GM23338 (cell line): ENCODE results near the gene DYNLT2. TPM values are rescaled to one million over a fixed set of nuclear protein-coding genes. Genes with fewer than 3 reads are reported as not detected.

Experiments
- ATAC-seq: fragments of 200-7000 bp; cut with Tn5 transposase; 3 replicates; pipeline ENCODE4 v1.9.1; 2020
- DNase-seq: peaks from one replicate; pipeline ENCODE4 v3.0.0-alpha.2; 2015; ENCODE audit warnings: low spot score
- H2AFZ ChIP-seq: fragments of 200-600 bp; sonication (generic); 2 replicates; pipeline ENCODE4 v1.8.0; 2016; ENCODE audit warnings: antibody characterized with exemption, mild to moderate bottlenecking, moderate library complexity
- H3F3A ChIP-seq: fragments of 200-600 bp; sonication (generic); replicated peaks from 2 replicates; pipeline ENCODE4 v1.8.0; 2017; ENCODE audit warnings: antibody characterized with exemption, mixed run types, low read depth
- H3K27ac ChIP-seq: fragments of 200-600 bp; sonication (generic); 2 replicates; pipeline ENCODE4 v1.6.1; 2016; ENCODE audit warnings: low read depth
- H3K27me3 ChIP-seq: fragments of 200-600 bp; sonication (generic); 2 replicates; pipeline ENCODE4 v1.8.0; 2016; ENCODE audit warnings: mild to moderate bottlenecking, mixed run types, moderate library complexity; ENCODE audit not compliant: insufficient read depth
- H3K36me3 ChIP-seq: fragments of 200-600 bp; sonication (generic); 2 replicates; pipeline ENCODE4 v1.8.0; 2016; ENCODE audit warnings: mild to moderate bottlenecking; ENCODE audit not compliant: insufficient read depth
- H3K4me1 ChIP-seq: fragments of 200-600 bp; sonication (generic); 2 replicates; pipeline ENCODE4 v1.8.0; 2016; ENCODE audit warnings: mild to moderate bottlenecking, moderate library complexity; ENCODE audit not compliant: insufficient read depth
- H3K4me2 ChIP-seq: fragments of 200-600 bp; sonication (generic); 2 replicates; pipeline ENCODE4 v1.7.1; 2017; ENCODE audit warnings: mixed run types
- H3K4me3 ChIP-seq: fragments of 200-600 bp; sonication (generic); 2 replicates; pipeline ENCODE4 v1.6.1; 2016; ENCODE audit warnings: mixed run types
- H3K79me2 ChIP-seq: fragments of 200-600 bp; sonication (generic); replicated peaks from 2 replicates; pipeline ENCODE4 v1.8.0; 2017; ENCODE audit warnings: mild to moderate bottlenecking; ENCODE audit not compliant: insufficient read depth
- H3K9me2 ChIP-seq: fragments of 200-600 bp; sonication (generic); 2 replicates; pipeline ENCODE4 v1.8.0; 2017; ENCODE audit not compliant: insufficient read depth
- H4K20me1 ChIP-seq: fragments of 200-600 bp; sonication (generic); replicated peaks from 2 replicates; pipeline ENCODE4 v1.8.0; 2017; ENCODE audit warnings: mild to moderate bottlenecking; ENCODE audit not compliant: insufficient read depth
- H3K27ac Mint-ChIP-seq: 2 replicates; pipeline ENCODE4 v1.8.0; 2020; ENCODE audit warnings: inconsistent platforms, mild to moderate bottlenecking, moderate library complexity, mixed read lengths
- H3K27me3 Mint-ChIP-seq: 3 replicates; pipeline ENCODE4 v1.8.0; 2022; ENCODE audit warnings: low read depth, mild to moderate bottlenecking, moderate library complexity, mixed read lengths, inconsistent platforms; ENCODE audit not compliant: insufficient read depth, poor library complexity
- H3K36me3 Mint-ChIP-seq: 3 replicates; pipeline ENCODE4 v1.8.0; 2021; ENCODE audit warnings: low read depth, mild to moderate bottlenecking, inconsistent platforms, moderate library complexity, mixed read lengths
- H3K4me1 Mint-ChIP-seq: 3 replicates; pipeline ENCODE4 v1.8.0; 2020; ENCODE audit warnings: mild to moderate bottlenecking, inconsistent platforms, mixed read lengths
- H3K4me3 Mint-ChIP-seq: 3 replicates; pipeline ENCODE4 v1.8.0; 2021; ENCODE audit warnings: moderate library complexity, mild to moderate bottlenecking, inconsistent platforms, mixed read lengths
- H3K9me3 Mint-ChIP-seq: 3 replicates; pipeline ENCODE4 v1.8.0; 2020; ENCODE audit warnings: moderate library complexity, mild to moderate bottlenecking, inconsistent platforms, mixed read lengths
- CREB1 ChIP-seq: fragments of 250-450 bp; sonication (Bioruptor Pico); IDR thresholded peaks from 2 replicates; pipeline ENCODE4 v1.5.0; 2020; ENCODE audit warnings: low read depth, mild to moderate bottlenecking, moderate library complexity
- EZH2 ChIP-seq: fragments of 200-600 bp; sonication (generic); IDR thresholded peaks from one replicate; pipeline ENCODE4 v1.8.0; 2017; ENCODE audit warnings: antibody characterized with exemption, mild to moderate bottlenecking, low read depth; ENCODE audit not compliant: unreplicated experiment
- EZH2phosphoT487 ChIP-seq: fragments of 200-600 bp; sonication (generic); IDR thresholded peaks from one replicate; pipeline ENCODE4 v1.8.1; 2018; ENCODE audit warnings: antibody characterized with exemption; ENCODE audit not compliant: unreplicated experiment
- JUNB ChIP-seq: IDR thresholded peaks from one replicate; pipeline ENCODE4 v1.6.1; 2016; ENCODE audit warnings: antibody characterized with exemption; ENCODE audit not compliant: unreplicated experiment
- NANOG ChIP-seq: IDR thresholded peaks from 2 replicates; pipeline ENCODE4 v1.6.1; 2016; ENCODE audit warnings: antibody characterized with exemption, borderline replicate concordance
- POLR2AphosphoS5 ChIP-seq: IDR thresholded peaks from 2 replicates; pipeline ENCODE4 v1.6.1; 2016; ENCODE audit warnings: antibody characterized with exemption, low read depth
- REST ChIP-seq: IDR thresholded peaks from one replicate; pipeline ENCODE4 v1.6.1; 2018; ENCODE audit warnings: antibody characterized with exemption; ENCODE audit not compliant: unreplicated experiment
- STAT1 ChIP-seq: IDR thresholded peaks from one replicate; pipeline ENCODE4 v1.6.1; 2016; ENCODE audit warnings: antibody characterized with exemption; ENCODE audit not compliant: unreplicated experiment
- ZNF114 ChIP-seq: fragments of 250-450 bp; sonication (Bioruptor Pico); IDR thresholded peaks from 2 replicates; pipeline ENCODE4 v1.5.0; 2020; ENCODE audit warnings: mild to moderate bottlenecking, moderate library complexity
- polyA plus RNA-seq: library from polyadenylated mRNA; unstranded; fragments of >200 nt; fragmentation: Nextera tagmentation; extraction: Ambion mirVana; gene quantifications from 2 replicates; pipeline ENCODE4 v1.2.1, GENCODE V29; 2016
- total RNA-seq: library from RNA; depleted of rRNA; stranded (reverse); fragments of >200 nt; shearing (Covaris generic); gene quantifications from 2 replicates; pipeline ENCODE4 v1.2.3, GENCODE V29; 2014
- TF ChIP-seq, protein P1 (sequence below), 2 experiments: fragments of 200-600 bp in 1 of 2; sonication (generic) in 1 of 2; conservative IDR thresholded peaks; 2 replicates each; pipeline versions ENCODE4 v1.5.1 to v1.6.1; 2016 to 2017; ENCODE audit warnings: antibody characterized with exemption in 2 of 2, low read depth in 2 of 2, mild to moderate bottlenecking in 2 of 2, moderate library complexity in 1 of 2
- TF ChIP-seq, protein P2 (sequence below): IDR thresholded peaks from 2 replicates; pipeline ENCODE4 v1.6.1; 2016; ENCODE audit warnings: antibody characterized with exemption

The DYNLT2 gene
- total and polyA plus RNA-seq, 2 experiments from 2014 or later = 2.8 to 4.4 TPM

DNA sequence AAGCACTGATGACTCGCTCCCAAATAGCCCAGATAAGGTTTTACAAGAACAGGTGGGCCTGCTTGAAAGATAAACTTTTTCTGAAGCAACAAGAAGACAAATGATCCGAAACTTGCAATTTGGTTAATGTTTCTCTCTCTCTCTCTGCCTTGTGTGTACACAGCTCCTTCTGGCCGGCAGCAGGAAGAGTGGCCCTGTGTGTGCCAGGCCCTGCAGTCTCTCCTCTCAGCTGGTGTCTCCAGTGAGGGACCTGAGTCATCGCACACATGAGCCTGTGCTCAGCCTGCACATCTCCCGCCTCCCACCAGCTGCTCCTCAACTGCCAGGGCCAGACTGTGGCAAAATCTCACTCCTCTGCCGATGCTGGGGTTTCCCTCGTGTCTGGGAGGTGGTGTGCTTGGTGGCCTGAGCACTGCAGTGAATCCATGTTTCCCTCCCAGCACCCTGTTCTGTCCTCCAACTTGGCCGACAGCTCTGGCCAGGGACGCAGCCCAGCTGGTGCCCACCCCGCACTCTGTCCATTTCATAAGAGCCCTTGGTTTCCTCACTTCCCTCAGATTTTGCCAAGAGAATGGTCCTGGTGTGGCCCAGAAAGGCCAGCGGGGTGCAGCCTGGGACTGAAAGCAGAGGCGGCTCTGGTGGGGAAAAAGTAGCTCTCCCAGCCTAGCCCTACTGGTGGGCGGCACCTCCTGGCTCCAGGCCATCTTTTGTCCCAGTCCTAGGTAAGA lies 49.5 kb upstream of the DYNLT2 start:
- Mint-ChIP-seq H3K27ac (no peak overlapping the region), H3K36me3 (no peaks in the 10 kb centered on the region; the same call in 2 of the 3 replicates), H3K4me1 (peaks cover 8% of the 10 kb centered on the region), H3K9me3 (no peaks in the 10 kb centered on the region; the same call in 2 of the 3 replicates), H3K27me3 (peaks cover 15% of the 10 kb centered on the region), H3K4me3 (no peak overlapping the region)
- no peaks in the 10 kb centered on the region for H3K36me3 ChIP-seq
- H3K79me2 ChIP-seq = no peaks in the 10 kb centered on the region
- no peaks in the 10 kb centered on the region for H4K20me1 ChIP-seq
- no peak overlapping the region for H3K4me2 ChIP-seq
- no peak overlapping the region for H3K27ac ChIP-seq
- no peaks in the 10 kb centered on the region for H3F3A ChIP-seq
- DNase-seq = no peak
- TF ChIP-seq EZH2phosphoT487 (no peak), REST (no peak), NANOG (no peak), CREB1 (CRISPR knock-in tag) (no peak), STAT1 (no peak), EZH2 (no peak)
- TF ChIP-seq, protein P1, sequence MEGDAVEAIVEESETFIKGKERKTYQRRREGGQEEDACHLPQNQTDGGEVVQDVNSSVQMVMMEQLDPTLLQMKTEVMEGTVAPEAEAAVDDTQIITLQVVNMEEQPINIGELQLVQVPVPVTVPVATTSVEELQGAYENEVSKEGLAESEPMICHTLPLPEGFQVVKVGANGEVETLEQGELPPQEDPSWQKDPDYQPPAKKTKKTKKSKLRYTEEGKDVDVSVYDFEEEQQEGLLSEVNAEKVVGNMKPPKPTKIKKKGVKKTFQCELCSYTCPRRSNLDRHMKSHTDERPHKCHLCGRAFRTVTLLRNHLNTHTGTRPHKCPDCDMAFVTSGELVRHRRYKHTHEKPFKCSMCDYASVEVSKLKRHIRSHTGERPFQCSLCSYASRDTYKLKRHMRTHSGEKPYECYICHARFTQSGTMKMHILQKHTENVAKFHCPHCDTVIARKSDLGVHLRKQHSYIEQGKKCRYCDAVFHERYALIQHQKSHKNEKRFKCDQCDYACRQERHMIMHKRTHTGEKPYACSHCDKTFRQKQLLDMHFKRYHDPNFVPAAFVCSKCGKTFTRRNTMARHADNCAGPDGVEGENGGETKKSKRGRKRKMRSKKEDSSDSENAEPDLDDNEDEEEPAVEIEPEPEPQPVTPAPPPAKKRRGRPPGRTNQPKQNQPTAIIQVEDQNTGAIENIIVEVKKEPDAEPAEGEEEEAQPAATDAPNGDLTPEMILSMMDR (conservative IDR thresholded peaks at IDR 0.05; ENCODE audit: low read depth in 2 of 2) = 0 out of 4 replicates have a peak, but pooled peaks of 1 of the 2 experiments have one; percentile 8
- peak overlapping the region; percentile 87 for H2AFZ ChIP-seq
- H3K4me3 ChIP-seq = no peak overlapping the region
- H3K9me2 ChIP-seq = no peaks in the 10 kb centered on the region
- ATAC-seq = peak; percentile 71
- H3K4me1 ChIP-seq = no peaks in the 10 kb centered on the region
- no peaks in the 10 kb centered on the region for H3K27me3 ChIP-seq

GRCh38 chr6:169800116-169800667 lies 48.8 kb upstream of the DYNLT2 start:
- H3K4me3 ChIP-seq = no peak overlapping the region
- DNase-seq = no peak

More at GRCh38 chr6:169800116-169800667, 48.8 kb upstream of the DYNLT2 start:
- Histone ChIP-seq H3K4me1 (no peaks in the 10 kb centered on the region), H3K79me2 (no peaks in the 10 kb centered on the region), H3K36me3 (no peaks in the 10 kb centered on the region), H4K20me1 (no peaks in the 10 kb centered on the region), H3K27me3 (no peaks in the 10 kb centered on the region), H3K27ac (no peak overlapping the region), H3K9me2 (no peaks in the 10 kb centered on the region), H2AFZ (peak overlapping the region; percentile 87), H3K4me2 (no peak overlapping the region), H3F3A (no peaks in the 10 kb centered on the region)
- no peaks in the 10 kb centered on the region; the same call in 2 of the 3 replicates for H3K36me3 Mint-ChIP-seq
- H3K27me3 Mint-ChIP-seq = peaks cover 13% of the 10 kb centered on the region
- H3K9me3 Mint-ChIP-seq = no peaks in the 10 kb centered on the region; the same call in 2 of the 3 replicates
- no peak overlapping the region; the same call in 1 of the 2 replicates for H3K27ac Mint-ChIP-seq
- no peak for ATAC-seq
- H3K4me3 Mint-ChIP-seq = no peak overlapping the region
- H3K4me1 Mint-ChIP-seq = peaks cover 8% of the 10 kb centered on the region
- TF ChIP-seq EZH2phosphoT487 (no peak), JUNB (no peak), CREB1 (CRISPR knock-in tag) (no peak), NANOG (no peak), POLR2AphosphoS5 (no peak), REST (no peak), ZNF114 (CRISPR knock-in tag) (no peak), STAT1 (no peak)
- TF ChIP-seq, protein P2, sequence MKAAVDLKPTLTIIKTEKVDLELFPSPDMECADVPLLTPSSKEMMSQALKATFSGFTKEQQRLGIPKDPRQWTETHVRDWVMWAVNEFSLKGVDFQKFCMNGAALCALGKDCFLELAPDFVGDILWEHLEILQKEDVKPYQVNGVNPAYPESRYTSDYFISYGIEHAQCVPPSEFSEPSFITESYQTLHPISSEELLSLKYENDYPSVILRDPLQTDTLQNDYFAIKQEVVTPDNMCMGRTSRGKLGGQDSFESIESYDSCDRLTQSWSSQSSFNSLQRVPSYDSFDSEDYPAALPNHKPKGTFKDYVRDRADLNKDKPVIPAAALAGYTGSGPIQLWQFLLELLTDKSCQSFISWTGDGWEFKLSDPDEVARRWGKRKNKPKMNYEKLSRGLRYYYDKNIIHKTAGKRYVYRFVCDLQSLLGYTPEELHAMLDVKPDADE = no peak
